Kidney (tissue), 14 donors: ENCODE data around the gene HSPA8. TPM values are rescaled to one million over a fixed set of nuclear protein-coding genes. Genes with fewer than 3 reads are reported as not detected.

Source experiments
- DNase-seq, 5 donors: peaks; one replicate each; pipeline ENCODE4 v3.0.0-alpha.2; 2013 to 2020
- FAIRE-seq: peaks from 2 replicates; lab custom pipeline; 2012; peaks lifted over from hg19 to GRCh38; lab: Jason Lieb, UNC
- H3K27ac ChIP-seq, 2 donors: one replicate each; pipeline ENCODE4 v1.7.0; 2013; ENCODE audit warnings: low read depth in 2 of 2, low read length in 2 of 2, inconsistent platforms in 1 of 2
- H3K27me3 ChIP-seq: one replicate; pipeline ENCODE4 v1.7.1; 2013; ENCODE audit warnings: low read length, inconsistent platforms; ENCODE audit not compliant: control insufficient read depth, insufficient read depth
- H3K36me3 ChIP-seq, 3 donors: one replicate each; pipeline versions ENCODE4 v1.7.0 to v1.7.1; 2013; ENCODE audit warnings: low read length in 3 of 3, control low read depth in 1 of 3, inconsistent platforms in 1 of 3; ENCODE audit not compliant: insufficient read depth in 3 of 3, control insufficient read depth in 2 of 3
- H3K4me1 ChIP-seq, 3 donors: one replicate each; pipeline versions ENCODE4 v1.7.0 to v1.7.1; 2013; ENCODE audit warnings: low read length in 3 of 3, inconsistent platforms in 1 of 3, low read depth in 1 of 3; ENCODE audit not compliant: control insufficient read depth in 2 of 3, insufficient read depth in 2 of 3
- H3K4me3 ChIP-seq, 3 donors: one replicate each; pipeline versions ENCODE4 v1.7.0 to v1.8.1; 2013; ENCODE audit warnings: low read length in 3 of 3, control low read depth in 1 of 3, inconsistent platforms in 1 of 3
- H3K9ac ChIP-seq, 3 donors: one replicate each; pipeline versions ENCODE4 v1.7.0 to v1.7.1; 2013; ENCODE audit warnings: low read length in 3 of 3, control low read depth in 1 of 3, inconsistent platforms in 1 of 3
- H3K9me3 ChIP-seq, 3 donors: one replicate each; pipeline versions ENCODE4 v1.7.0 to v1.7.1; 2013; ENCODE audit warnings: low read length in 3 of 3, control low read depth in 1 of 3, inconsistent platforms in 1 of 3; ENCODE audit not compliant: control insufficient read depth in 2 of 3, insufficient read depth in 1 of 3
- intact Hi-C: fragments of 100-400 bp; cut with DNase I; formaldehyde crosslinking; loops from one replicate; pipeline ENCODE4 v1.11.1; 2022
- polyA plus RNA-seq: library from polyadenylated mRNA; stranded (reverse); fragments of 350-450 nt; fragmentation: Illumina TruSeq; extraction: RNeasy Lipid Tissue Mini Kit (QIAGEN cat#74804); gene quantifications from one replicate; pipeline ENCODE4 v1.2.3, GENCODE V29; 2014; ENCODE audit warnings: low read depth, low replicate concordance; ENCODE audit not compliant: insufficient read depth
- total RNA-seq: library from RNA; stranded (reverse); fragmentation: NEBNext Ultra II Directional; extraction: Animal tissue kit (Norgen Biotek cat#: 25700); gene quantifications from one replicate; pipeline ENCODE4 v1.2.1, GENCODE V29; 2021
- TF ChIP-seq, protein P1 (sequence below): IDR thresholded peaks from 3 replicates; pipeline ENCODE4 v1.5.1; 2012; ENCODE audit warnings: mild to moderate bottlenecking, moderate library complexity, borderline replicate concordance; ENCODE audit not compliant: insufficient read depth; ENCODE audit errors: extremely low read depth
- donor health status: control.
- donor health status: control.
- donor health status: control.
- donor health status: control.
- donor health status: control.
- donor health status: DM: yes; HTN: yes; CAD: no.
- donor health status: Normal renal cell carcinoma (clear cell type).

The HSPA8 gene
- total and polyA plus RNA-seq, 2 donors from 2014 or later, result 869 to 1,081 TPM

DNA sequence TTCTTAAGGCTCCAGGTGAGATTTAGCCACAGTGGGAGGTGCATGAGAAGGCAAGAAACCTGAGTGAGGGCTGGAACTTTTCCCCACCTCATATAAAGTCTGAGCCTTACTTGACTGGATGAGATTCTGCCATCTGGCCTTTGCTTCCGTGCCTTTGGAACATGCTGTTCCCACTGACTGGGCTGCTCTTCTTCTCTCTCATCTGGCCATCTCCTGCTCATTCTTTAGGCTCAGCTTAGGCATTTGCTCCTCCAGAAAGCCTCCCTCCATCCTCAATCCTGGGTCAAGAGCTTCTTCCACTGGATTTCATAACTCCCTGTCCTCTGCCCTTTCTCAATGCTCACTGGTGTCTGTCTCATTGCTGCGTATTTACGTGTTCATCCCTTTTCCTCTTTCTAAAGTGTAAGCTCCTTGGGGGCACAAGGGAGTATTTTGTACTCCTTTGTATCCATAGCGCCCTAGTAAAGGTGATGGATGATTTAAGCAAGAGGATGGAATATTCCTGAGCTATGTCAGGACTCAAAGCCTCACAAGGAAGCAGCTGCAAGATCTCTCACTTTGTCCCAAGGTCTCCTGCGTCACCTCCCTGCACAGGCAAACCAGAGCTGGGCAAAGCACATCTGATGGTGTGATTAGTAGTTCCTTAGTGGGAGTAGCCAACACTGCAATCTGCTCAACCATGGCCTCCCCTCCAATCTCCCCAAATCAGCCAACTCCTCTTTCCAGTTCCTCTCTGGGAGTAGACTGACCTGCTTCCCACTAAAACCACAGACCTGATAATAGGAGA lies 15.3 kb downstream of the HSPA8 start:
- Histone ChIP-seq H3K9ac (no peak overlapping the region), H3K4me3 (no peak overlapping the region), H3K9me3 (no peaks in the 10 kb centered on the region), H3K36me3 (no peaks in the 10 kb centered on the region), H3K27ac (no peak overlapping the region), H3K27me3 (no peaks in the 10 kb centered on the region), H3K4me1 (no peaks in the 10 kb centered on the region)
- TF ChIP-seq, protein P1, sequence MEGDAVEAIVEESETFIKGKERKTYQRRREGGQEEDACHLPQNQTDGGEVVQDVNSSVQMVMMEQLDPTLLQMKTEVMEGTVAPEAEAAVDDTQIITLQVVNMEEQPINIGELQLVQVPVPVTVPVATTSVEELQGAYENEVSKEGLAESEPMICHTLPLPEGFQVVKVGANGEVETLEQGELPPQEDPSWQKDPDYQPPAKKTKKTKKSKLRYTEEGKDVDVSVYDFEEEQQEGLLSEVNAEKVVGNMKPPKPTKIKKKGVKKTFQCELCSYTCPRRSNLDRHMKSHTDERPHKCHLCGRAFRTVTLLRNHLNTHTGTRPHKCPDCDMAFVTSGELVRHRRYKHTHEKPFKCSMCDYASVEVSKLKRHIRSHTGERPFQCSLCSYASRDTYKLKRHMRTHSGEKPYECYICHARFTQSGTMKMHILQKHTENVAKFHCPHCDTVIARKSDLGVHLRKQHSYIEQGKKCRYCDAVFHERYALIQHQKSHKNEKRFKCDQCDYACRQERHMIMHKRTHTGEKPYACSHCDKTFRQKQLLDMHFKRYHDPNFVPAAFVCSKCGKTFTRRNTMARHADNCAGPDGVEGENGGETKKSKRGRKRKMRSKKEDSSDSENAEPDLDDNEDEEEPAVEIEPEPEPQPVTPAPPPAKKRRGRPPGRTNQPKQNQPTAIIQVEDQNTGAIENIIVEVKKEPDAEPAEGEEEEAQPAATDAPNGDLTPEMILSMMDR, result no peak
- DNase-seq (peak in 2 of 5 donors; percentile 53 to 57), FAIRE-seq (no peak)
- intact Hi-C loops, result no loop called here

DNA sequence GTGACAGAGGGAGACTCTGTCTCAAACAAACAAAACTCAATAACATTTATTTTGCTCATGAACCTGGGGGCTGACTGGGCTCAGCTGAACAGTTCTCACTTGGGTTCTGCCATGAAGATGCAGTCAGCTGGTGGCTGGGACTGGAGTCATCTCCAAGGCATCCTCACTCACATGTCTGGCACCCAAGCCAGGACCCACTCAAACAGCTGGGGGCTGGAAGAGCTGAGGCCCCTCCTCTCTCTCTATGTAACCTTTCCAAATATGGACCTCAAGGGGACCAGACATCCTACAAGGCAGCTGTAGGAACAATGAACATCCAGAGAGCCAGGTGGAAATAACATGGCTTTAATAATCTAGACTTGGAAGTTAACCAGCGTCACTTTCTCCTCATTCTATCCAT lies 16.8 kb downstream of the HSPA8 start:
- no peak overlapping the region for H3K4me3 ChIP-seq
- H3K27ac ChIP-seq, result no peak overlapping the region
- intact Hi-C loops, result no loop called here
- TF ChIP-seq, protein P1, result no peak
- H3K36me3 ChIP-seq, result no peaks in the 10 kb centered on the region
- H3K4me1 ChIP-seq, result no peaks in the 10 kb centered on the region
- H3K9ac ChIP-seq, result no peak overlapping the region
- DNase-seq (no peak), FAIRE-seq (no peak)
- H3K9me3 ChIP-seq, result no peaks in the 10 kb centered on the region
- H3K27me3 ChIP-seq, result no peaks in the 10 kb centered on the region

DNA sequence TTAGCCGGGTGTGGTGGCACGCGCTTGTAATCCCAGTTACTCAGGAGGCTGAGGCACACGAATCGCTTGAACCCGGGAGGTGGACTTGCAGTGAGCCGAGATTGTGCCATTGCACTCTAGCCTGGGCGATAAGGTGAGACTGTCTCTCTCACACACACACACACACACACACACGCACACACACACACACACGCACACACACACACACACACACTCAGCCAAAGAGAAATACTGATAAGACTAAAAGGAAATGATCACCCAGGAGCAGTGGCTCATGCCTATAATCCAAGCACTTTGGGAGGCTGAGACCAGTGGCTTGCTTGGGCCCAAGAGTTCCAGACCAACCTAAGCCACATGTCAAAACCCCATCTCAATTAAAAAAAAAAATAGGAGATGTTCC lies 20.8 kb downstream of the HSPA8 start:
- Histone ChIP-seq H3K9ac (no peak overlapping the region), H3K27ac (no peak overlapping the region), H3K4me1 (no peaks in the 10 kb centered on the region), H3K36me3 (no peaks in the 10 kb centered on the region), H3K27me3 (no peaks in the 10 kb centered on the region), H3K9me3 (no peaks in the 10 kb centered on the region), H3K4me3 (no peak overlapping the region)
- FAIRE-seq (no peak), DNase-seq (no peak)
- intact Hi-C loops, result no loop called here
- TF ChIP-seq, protein P1, result no peak

DNA sequence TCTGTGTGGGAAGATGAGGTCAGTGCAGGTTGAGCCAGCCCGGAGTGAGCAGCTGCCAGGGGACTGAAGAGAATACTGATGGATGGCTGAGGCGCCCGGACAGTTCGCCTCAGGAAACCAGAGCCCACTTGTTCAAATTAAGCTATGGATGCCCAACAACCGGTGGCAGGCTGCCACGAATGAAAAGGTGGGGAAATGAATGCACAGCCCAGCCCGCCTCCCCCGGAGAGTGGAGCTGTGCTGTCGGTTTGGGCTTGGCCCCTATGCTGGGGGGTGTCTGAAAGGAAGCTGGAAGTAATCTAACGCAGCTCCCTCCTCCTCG lies 21.9 kb downstream of the HSPA8 start:
- TF ChIP-seq, protein P1, result no peak
- H3K27ac ChIP-seq, result no peak overlapping the region
- no peaks in the 10 kb centered on the region for H3K36me3 ChIP-seq
- FAIRE-seq (no peak), DNase-seq (peak in 4 of 5 donors; percentile 58 to 82 (median 62))
- H3K9me3 ChIP-seq, result no peaks in the 10 kb centered on the region
- H3K9ac ChIP-seq, result no peak overlapping the region
- intact Hi-C loops, result no loop called here
- H3K4me3 ChIP-seq, result no peak overlapping the region
- no peaks in the 10 kb centered on the region for H3K27me3 ChIP-seq
- no peaks in the 10 kb centered on the region for H3K4me1 ChIP-seq
